Skeletal muscle satellite cell (primary cell): ENCODE measurements around the gene GLIS1.

ENCODE experiments used
- H3K27me3 ChIP-seq: 2 replicates; pipeline ENCODE4 v1.7.0; 2013; ENCODE audit warnings: low read length; ENCODE audit not compliant: control insufficient read depth, insufficient read depth
- H3K36me3 ChIP-seq: 2 replicates; pipeline ENCODE4 v1.7.0; 2013; ENCODE audit warnings: mild to moderate bottlenecking, control low read depth, low read length; ENCODE audit not compliant: insufficient read depth
- H3K4me1 ChIP-seq: 2 replicates; pipeline ENCODE4 v1.7.0; 2013; ENCODE audit warnings: low read length; ENCODE audit not compliant: control insufficient read depth, insufficient read depth
- H3K4me2 ChIP-seq: 2 replicates; pipeline ENCODE4 v1.7.0; 2013; ENCODE audit warnings: mild to moderate bottlenecking, low read length
- H3K4me3 ChIP-seq: 2 replicates; pipeline ENCODE4 v1.7.0; 2013; ENCODE audit warnings: low read length
- H3K9ac ChIP-seq: 2 replicates; pipeline ENCODE4 v1.7.0; 2013; ENCODE audit warnings: mild to moderate bottlenecking, low read depth, low read length, moderate library complexity
- H3K9me3 ChIP-seq: replicated peaks from 2 replicates; pipeline ENCODE4 v1.7.0; 2013; ENCODE audit warnings: mild to moderate bottlenecking, control low read depth, low read length

Gene GLIS1

GRCh38 chr1:53567450-53567849 is 171.5 kb downstream of the GLIS1 start:
- Histone ChIP-seq H3K4me1 (peaks cover 6% of the 10 kb centered on the region), H3K36me3 (peaks cover 4% of the 10 kb centered on the region), H3K27me3 (no peaks in the 10 kb centered on the region), H3K4me2 (no peak overlapping the region), H3K9ac (no peak overlapping the region), H3K9me3 (no peaks in the 10 kb centered on the region), H3K4me3 (no peak overlapping the region)

DNA sequence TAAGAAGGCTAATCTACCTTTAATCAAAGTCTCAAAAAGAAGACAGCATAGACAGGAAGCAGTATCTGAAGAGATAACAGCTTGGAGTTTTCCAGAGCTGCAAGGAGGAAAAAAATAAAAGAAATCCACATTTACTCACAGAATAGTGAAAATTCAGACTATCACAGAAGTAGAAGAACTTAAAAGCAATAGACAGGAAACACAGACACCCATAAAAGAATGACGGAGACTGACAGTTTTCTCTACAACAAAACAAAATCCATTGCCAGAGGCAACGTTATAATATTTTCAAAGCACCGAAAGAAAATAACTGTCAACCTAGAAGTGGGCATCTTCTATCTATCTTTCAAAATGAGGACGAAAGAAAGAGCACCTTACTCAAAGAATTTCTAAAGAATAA is 175.4 kb downstream of the GLIS1 start:
- Histone ChIP-seq H3K27me3 (no peaks in the 10 kb centered on the region), H3K9ac (no peak overlapping the region), H3K36me3 (peaks cover 8% of the 10 kb centered on the region), H3K4me2 (no peak overlapping the region), H3K4me3 (no peak overlapping the region), H3K9me3 (no peaks in the 10 kb centered on the region), H3K4me1 (no peaks in the 10 kb centered on the region)

- no peaks in the 10 kb centered on the region for H3K9me3 ChIP-seq
- H3K4me2 ChIP-seq = no peak overlapping the region
- H3K36me3 ChIP-seq = peaks cover 8% of the 10 kb centered on the region
- H3K4me1 ChIP-seq = no peaks in the 10 kb centered on the region
- H3K9ac ChIP-seq = no peak overlapping the region
- no peak overlapping the region for H3K4me3 ChIP-seq
- H3K27me3 ChIP-seq = no peaks in the 10 kb centered on the region
Measured at GRCh38 chr1:53562981-53563379, 176.0 kb downstream of the GLIS1 start.

DNA sequence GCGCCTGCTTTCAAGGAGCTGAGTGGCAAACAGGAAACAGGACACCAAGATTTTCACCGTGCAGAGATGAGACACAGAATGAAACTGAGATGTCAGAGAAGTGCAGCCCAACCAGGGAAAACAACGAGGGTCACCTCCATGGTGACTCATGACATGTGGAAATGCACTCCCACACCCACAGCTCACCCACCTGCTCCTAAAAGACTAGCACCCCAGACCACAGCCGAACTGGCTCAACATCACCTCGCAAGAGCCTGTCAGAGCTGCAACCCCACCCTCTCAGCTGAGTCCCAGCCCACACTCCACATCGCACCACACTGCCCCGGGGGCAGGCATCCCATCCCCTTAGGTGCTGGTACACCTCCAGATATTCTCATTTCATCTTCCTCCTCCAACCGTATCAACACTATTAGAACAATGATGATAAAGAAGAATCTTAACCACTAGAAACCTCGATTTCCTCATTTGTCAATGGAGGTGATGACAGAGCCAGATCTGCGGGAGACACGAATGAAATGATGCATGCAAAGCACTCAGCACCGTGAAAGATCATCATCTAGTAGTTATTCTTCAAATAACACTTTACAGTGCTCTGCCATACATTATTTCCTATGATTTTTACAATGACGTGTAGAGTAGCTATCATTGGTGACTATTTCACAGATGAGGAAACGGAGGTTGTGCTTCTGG is 176.5 kb downstream of the GLIS1 start:
- Histone ChIP-seq H3K4me2 (no peak overlapping the region), H3K27me3 (no peaks in the 10 kb centered on the region), H3K4me1 (no peaks in the 10 kb centered on the region), H3K36me3 (peaks cover 8% of the 10 kb centered on the region), H3K9ac (no peak overlapping the region), H3K4me3 (no peak overlapping the region), H3K9me3 (no peaks in the 10 kb centered on the region)

- H3K4me2 ChIP-seq = no peak overlapping the region
- H3K9ac ChIP-seq = no peak overlapping the region
- H3K4me1 ChIP-seq = no peaks in the 10 kb centered on the region
- no peak overlapping the region for H3K4me3 ChIP-seq
- no peaks in the 10 kb centered on the region for H3K9me3 ChIP-seq
- peaks cover 10% of the 10 kb centered on the region for H3K36me3 ChIP-seq
- H3K27me3 ChIP-seq = no peaks in the 10 kb centered on the region
Measured at GRCh38 chr1:53561503-53562105, 177.4 kb downstream of the GLIS1 start.

DNA sequence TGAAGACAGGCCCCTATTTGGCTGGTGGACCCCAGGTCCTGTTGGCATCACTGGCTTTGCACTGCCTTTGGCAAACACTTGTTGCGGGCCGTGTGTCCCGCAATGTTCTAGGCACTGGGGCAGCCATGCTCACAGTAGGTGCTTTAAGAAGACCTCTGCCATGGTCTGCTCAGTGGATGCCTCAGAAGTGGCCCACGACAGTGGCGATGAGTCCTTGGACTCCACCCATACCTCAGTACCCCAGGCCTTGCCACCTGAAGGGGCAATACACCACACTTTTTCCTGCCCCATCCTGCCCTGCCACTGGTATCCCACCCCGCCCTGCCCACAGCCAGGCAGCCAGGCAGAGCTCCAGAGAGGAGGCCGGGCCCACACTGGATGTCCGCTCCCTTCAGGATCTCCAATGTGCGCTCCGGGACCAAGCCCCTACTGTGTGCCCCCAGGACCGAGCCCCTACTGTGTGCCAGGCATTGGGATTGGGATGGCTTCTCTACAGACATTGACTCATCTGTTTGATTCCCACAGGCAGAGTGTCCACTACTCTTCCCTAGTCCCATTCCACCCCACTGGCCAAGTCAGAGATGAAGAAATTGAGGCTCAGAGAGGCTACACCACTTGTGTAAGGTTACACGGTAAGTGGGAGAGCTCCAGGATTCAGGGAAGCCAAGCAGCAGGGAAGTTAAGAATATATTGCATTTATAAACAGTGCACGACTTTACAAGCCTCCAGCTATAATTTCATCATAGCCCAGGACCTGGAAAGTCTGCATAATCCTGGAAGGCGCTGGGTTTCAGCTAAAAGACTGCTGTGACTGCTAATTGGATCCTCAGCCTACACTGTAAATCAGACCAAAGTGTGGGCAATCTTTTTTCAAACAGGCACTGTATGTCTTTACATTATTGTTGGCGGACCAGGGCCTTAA is 178.1 kb downstream of the GLIS1 start:
- no peaks in the 10 kb centered on the region for H3K9me3 ChIP-seq
- no peaks in the 10 kb centered on the region for H3K4me1 ChIP-seq
- H3K4me2 ChIP-seq = no peak overlapping the region
- H3K4me3 ChIP-seq = no peak overlapping the region
- H3K27me3 ChIP-seq = no peaks in the 10 kb centered on the region
- no peak overlapping the region for H3K9ac ChIP-seq
- peaks cover 18% of the 10 kb centered on the region for H3K36me3 ChIP-seq

DNA sequence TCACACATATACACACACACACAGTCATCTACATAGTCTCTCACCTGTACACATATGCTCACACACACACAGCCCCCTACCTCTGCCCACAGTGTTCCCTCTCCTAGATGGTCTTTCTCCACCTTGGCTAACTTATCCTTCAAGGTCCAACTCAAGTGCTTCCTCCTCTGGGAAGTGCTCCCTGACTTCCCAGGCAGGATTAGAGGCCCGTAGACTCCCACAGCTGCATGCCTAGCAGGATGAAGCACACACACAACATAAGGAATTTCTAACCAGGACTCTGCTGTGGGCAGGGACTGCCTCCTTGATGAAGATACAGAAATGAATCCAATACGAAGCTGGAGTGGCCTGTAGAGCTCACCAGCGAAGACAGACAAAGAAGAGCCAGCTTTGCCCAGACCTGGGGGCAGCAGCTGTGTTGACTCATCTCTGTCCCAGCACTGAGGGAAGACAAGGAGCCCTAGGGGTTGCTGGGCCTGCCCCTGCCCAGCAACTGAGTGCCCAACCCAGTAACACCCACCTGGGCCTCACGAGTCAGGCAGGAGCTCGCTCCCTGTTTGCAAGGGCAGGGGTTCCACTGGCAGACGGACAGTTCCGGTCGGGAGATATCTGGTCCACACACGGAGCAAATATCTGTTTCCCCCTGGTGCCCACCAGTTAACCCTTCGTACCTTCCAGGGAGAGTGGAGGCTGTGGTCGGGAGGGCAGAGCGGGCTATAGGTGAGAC is 178.9 kb downstream of the GLIS1 start:
- Histone ChIP-seq H3K4me2 (no peak overlapping the region), H3K27me3 (no peaks in the 10 kb centered on the region), H3K4me3 (no peak overlapping the region), H3K36me3 (peaks cover 21% of the 10 kb centered on the region), H3K4me1 (no peaks in the 10 kb centered on the region), H3K9me3 (no peaks in the 10 kb centered on the region), H3K9ac (no peak overlapping the region)

GRCh38 chr1:53559391-53559815 is 179.6 kb downstream of the GLIS1 start:
- H3K4me3 ChIP-seq = no peak overlapping the region
- H3K4me2 ChIP-seq = no peak overlapping the region
- peaks cover 21% of the 10 kb centered on the region for H3K36me3 ChIP-seq
- H3K9me3 ChIP-seq = no peaks in the 10 kb centered on the region
- no peaks in the 10 kb centered on the region for H3K4me1 ChIP-seq
- no peak overlapping the region for H3K9ac ChIP-seq
- no peaks in the 10 kb centered on the region for H3K27me3 ChIP-seq

DNA sequence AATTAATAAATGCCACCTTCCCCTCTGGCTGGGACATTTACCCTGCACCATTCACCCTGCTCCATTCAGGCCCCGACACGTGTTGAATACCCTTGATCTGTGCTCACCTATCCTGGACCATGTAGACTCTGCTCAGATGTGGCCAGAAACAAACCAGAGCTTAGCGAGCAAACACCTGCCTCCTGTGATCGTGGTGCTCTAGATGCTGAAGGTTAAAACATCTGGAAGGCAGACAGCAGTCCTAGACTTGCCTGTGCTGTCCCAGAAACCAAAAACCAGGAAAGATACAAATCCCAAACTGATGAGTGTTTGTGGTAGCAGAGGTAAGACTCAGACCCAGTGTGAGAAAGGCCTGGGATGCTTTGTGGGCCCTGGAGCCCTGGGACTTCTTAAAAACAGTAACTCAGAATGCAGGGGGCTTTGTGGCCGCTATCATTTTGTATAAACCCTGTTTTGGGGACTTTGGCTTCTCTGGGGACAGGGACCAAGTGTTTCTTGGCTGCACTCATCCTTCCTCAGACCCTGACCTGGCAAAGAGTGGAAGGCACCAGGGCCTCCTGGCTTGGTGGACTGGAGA is 180.1 kb downstream of the GLIS1 start:
- Histone ChIP-seq H3K4me2 (no peak overlapping the region), H3K4me3 (no peak overlapping the region), H3K9ac (no peak overlapping the region), H3K27me3 (no peaks in the 10 kb centered on the region), H3K36me3 (peaks cover 21% of the 10 kb centered on the region), H3K4me1 (no peaks in the 10 kb centered on the region), H3K9me3 (no peaks in the 10 kb centered on the region)

- Histone ChIP-seq H3K36me3 (peaks cover 21% of the 10 kb centered on the region), H3K4me3 (no peak overlapping the region), H3K9ac (no peak overlapping the region), H3K4me2 (no peak overlapping the region), H3K9me3 (no peaks in the 10 kb centered on the region), H3K4me1 (no peaks in the 10 kb centered on the region), H3K27me3 (no peaks in the 10 kb centered on the region)
Measured at GRCh38 chr1:53557830-53558738, 180.9 kb downstream of the GLIS1 start.
